GM12874 (cell line): Measurements from ENCODE around the gene TSEN2.

ENCODE experiments used
- TF ChIP-seq, protein P1 (sequence below): IDR thresholded peaks from 2 replicates; pipeline ENCODE4 v1.5.1; 2011; ENCODE audit warnings: low read depth, mild to moderate bottlenecking, control low read depth, low read length, moderate library complexity; ENCODE audit not compliant: insufficient read depth

TSEN2 gene

DNA sequence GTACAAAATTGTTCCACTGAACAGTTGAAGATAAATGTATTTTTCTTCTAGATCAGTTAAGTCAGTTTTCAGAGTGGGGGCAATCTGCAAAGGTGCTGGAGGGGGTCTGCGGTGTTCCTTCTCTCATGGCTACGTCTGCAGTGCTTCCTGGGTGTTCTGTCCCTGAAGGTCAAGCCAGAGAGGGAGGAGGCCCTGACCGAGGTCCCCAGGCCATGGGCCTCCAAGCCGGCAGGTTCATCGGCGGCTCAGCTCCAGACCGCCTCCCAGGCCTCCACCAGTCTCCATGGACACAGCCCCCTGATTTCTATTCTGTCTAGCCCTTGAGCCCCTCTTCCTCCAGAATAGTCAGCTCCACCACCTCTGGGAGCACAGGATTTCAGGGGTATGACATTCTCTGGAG lies 28.5 kb upstream of the TSEN2 start:
- TF ChIP-seq, protein P1, sequence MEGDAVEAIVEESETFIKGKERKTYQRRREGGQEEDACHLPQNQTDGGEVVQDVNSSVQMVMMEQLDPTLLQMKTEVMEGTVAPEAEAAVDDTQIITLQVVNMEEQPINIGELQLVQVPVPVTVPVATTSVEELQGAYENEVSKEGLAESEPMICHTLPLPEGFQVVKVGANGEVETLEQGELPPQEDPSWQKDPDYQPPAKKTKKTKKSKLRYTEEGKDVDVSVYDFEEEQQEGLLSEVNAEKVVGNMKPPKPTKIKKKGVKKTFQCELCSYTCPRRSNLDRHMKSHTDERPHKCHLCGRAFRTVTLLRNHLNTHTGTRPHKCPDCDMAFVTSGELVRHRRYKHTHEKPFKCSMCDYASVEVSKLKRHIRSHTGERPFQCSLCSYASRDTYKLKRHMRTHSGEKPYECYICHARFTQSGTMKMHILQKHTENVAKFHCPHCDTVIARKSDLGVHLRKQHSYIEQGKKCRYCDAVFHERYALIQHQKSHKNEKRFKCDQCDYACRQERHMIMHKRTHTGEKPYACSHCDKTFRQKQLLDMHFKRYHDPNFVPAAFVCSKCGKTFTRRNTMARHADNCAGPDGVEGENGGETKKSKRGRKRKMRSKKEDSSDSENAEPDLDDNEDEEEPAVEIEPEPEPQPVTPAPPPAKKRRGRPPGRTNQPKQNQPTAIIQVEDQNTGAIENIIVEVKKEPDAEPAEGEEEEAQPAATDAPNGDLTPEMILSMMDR = no peak

GRCh38 chr3:12456441-12456840 lies 27.8 kb upstream of the TSEN2 start:
- TF ChIP-seq, protein P1 = no peak

GRCh38 chr3:12458901-12459300 lies 25.4 kb upstream of the TSEN2 start:
- TF ChIP-seq, protein P1 = no peak

DNA sequence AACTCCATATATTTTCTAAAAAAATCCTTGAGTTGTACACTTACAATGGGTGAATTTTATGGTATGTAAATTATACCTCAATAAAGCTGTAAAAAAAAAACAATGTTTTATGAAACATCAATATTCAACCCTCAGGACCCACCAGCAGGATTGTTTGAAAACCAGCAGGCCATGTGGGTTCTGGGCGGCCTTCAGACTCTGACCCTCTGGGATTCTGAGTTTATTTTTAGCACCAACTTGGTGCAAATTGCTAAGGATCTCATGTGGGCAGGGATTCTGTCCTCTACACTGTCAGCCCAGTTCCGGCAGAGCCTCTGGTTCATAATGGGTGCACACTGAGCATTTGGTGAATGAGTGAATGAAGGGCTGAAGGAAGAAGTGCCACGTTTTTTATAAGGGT lies 24.2 kb upstream of the TSEN2 start:
- TF ChIP-seq, protein P1 = no peak

DNA sequence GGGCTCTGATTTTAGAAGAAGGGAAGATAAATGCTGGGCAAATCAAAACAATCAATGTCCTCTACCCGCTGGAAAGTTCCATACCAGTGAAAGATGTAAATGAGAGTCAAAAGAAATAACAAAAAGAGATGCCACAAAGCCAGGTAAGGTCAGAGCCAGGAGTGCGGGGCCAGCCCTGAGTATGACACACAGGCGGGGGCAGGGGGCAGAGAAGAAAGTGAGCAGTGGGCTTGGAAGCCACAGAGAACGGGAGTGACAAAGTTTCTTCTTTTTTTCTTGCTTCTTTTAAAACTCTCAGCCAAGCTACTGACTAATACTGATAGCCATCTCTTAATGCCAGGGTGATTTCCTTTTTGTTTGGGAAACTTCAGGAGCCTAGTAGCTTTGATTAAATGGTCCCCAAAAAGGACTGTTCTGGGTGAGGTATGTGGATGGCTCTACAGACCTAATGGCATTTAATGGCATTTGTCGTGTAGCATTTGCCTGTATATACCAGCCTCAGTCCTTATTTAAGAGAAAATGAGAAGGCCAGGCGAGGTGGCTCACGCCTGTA lies 23.1 kb upstream of the TSEN2 start:
- TF ChIP-seq, protein P1 = no peak

GRCh38 chr3:12462159-12462947 lies 21.9 kb upstream of the TSEN2 start:
- TF ChIP-seq, protein P1 = no peak

GRCh38 chr3:12463686-12464085 lies 20.6 kb upstream of the TSEN2 start:
- TF ChIP-seq, protein P1 = no peak
